BJ (cell line): ENCODE data around the gene FGF2. TPM values are rescaled to one million over a fixed set of nuclear protein-coding genes. Genes with fewer than 3 reads are reported as not detected.

Experiments used
- CTCF ChIA-PET: fragments of 350-600 bp; formaldehyde crosslinking; extraction: SDS; loops from one replicate; lab custom pipeline; 2021; ENCODE audit warnings: antibody characterized with exemption, inconsistent platforms; lab: Yijun Ruan, JAX
- POLR2A ChIA-PET: fragments of 300-600 bp; sonication (Branson Sonifier 250); formaldehyde crosslinking; extraction: SDS; loops from one replicate; lab custom pipeline; 2021; ENCODE audit warnings: antibody characterized with exemption; lab: Charles Lee
- DNase-seq: peaks from one replicate; pipeline ENCODE4 v3.0.0-alpha.2; 2011; ENCODE audit warnings: low read depth
- H3K27me3 ChIP-seq: 2 replicates; pipeline ENCODE4 v1.6.0; 2011; ENCODE audit warnings: low read length; ENCODE audit not compliant: control insufficient read depth, insufficient read depth
- H3K36me3 ChIP-seq: 2 replicates; pipeline ENCODE4 v1.5.1; 2011; ENCODE audit warnings: low read length; ENCODE audit not compliant: control insufficient read depth, insufficient read depth
- H3K4me3 ChIP-seq: 2 replicates; pipeline ENCODE4 v1.5.1; 2011; ENCODE audit warnings: low read depth, mild to moderate bottlenecking, control low read depth, low read length
- polyA plus RNA-seq: library from polyadenylated mRNA; depleted of rRNA; stranded (reverse); fragments of >200 nt; gene quantifications from 2 replicates; pipeline ENCODE4 v1.2.3, GENCODE V29; 2011
- TF ChIP-seq, protein P1 (sequence below): IDR thresholded peaks from 2 replicates; pipeline ENCODE4 v1.5.1; 2011; ENCODE audit warnings: low read depth, mild to moderate bottlenecking, control low read depth, inconsistent platforms, low read length, moderate library complexity; ENCODE audit not compliant: insufficient read depth

FGF2 gene
- polyA plus RNA-seq, 1 experiment = 72.7 TPM

DNA sequence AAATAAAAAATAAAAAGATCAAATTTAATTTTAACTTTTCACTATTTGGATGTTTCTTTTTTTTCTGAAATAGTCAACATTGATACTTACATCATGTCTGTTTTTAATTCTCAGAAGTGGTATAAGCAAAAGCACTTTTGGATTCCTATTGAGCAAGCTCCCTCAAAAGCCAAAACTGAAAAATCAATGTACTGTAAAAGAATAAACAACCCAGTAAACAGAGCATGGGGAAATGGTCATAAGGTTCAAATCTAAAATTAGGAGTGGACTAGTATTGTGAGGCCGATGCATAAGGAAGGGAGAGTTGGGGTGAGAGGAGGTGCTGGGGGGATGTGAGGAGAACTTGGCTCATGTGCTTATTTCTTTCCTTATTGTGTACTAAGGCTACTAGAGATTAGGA, 57.9 kb downstream of the FGF2 start:
- POLR2A ChIA-PET = no interaction called here
- Histone ChIP-seq H3K27me3 (no peaks in the 10 kb centered on the region), H3K36me3 (peaks cover 16% of the 10 kb centered on the region), H3K4me3 (no peak overlapping the region)
- TF ChIP-seq, protein P1, sequence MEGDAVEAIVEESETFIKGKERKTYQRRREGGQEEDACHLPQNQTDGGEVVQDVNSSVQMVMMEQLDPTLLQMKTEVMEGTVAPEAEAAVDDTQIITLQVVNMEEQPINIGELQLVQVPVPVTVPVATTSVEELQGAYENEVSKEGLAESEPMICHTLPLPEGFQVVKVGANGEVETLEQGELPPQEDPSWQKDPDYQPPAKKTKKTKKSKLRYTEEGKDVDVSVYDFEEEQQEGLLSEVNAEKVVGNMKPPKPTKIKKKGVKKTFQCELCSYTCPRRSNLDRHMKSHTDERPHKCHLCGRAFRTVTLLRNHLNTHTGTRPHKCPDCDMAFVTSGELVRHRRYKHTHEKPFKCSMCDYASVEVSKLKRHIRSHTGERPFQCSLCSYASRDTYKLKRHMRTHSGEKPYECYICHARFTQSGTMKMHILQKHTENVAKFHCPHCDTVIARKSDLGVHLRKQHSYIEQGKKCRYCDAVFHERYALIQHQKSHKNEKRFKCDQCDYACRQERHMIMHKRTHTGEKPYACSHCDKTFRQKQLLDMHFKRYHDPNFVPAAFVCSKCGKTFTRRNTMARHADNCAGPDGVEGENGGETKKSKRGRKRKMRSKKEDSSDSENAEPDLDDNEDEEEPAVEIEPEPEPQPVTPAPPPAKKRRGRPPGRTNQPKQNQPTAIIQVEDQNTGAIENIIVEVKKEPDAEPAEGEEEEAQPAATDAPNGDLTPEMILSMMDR = no peak
- DNase-seq = no peak
- CTCF ChIA-PET = interaction anchor here (1.1 kb wide), 1 partner anchor 30 kb away, joined by 3 read pairs; no protein-coding TSS in a partner anchor

DNA sequence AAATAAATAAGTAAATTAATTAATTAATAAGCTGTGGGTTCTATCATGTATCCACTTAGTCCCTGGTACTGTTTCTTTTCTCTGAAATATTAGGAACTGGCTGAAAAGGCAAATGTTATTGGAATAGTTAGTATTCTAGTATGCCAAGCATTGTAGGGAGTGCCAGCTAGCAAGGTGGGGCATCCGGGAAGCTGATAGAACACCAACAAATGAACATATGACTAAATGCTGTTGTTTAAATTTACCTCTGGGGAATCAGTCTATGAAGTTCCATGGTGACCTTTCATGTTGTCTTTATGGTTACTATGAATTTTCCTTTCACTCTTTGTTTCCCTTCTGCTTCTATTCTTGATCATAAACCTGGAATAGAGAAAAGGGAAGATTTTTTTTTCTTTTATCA, 63.1 kb downstream of the FGF2 start:
- CTCF ChIA-PET = no interaction called here
- TF ChIP-seq, protein P1 = no peak
- no peak for DNase-seq
- POLR2A ChIA-PET = no interaction called here
- no peak overlapping the region for H3K4me3 ChIP-seq
- no peaks in the 10 kb centered on the region for H3K27me3 ChIP-seq
- peaks cover 8% of the 10 kb centered on the region for H3K36me3 ChIP-seq

DNA sequence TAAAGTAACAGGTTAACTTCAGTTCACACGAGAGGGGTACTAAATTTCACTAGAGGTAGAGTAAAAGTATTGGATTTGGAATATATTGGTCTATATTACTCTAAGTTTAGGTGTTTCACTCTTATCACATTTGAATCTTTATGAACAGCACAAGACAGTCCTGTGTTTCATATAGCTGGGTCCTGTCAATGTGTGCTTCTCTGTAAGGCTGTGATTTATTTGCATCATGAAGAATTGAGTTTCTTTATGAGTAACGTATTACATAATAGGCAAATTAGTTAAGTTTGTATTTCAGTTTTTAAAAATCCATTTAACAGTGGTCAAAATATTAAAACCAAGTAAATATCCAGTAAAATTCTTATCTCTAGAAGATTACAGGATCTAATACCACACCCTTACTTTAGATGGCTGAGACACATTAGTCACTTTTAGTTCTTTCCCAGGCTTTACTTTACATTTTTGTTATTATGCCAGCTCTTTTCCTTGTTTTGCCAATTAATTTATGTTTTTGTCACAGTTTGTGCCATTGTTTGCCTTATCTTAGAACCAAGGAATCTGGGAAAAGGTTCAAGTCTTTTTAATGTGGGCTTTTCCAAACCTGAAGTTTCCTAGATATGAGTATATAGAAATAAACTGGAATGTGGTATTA, 63.6 kb downstream of the FGF2 start:
- Histone ChIP-seq H3K27me3 (no peaks in the 10 kb centered on the region), H3K36me3 (peaks cover 6% of the 10 kb centered on the region), H3K4me3 (no peak overlapping the region)
- ChIA-PET CTCF (no interaction called here), POLR2A (no interaction called here)
- TF ChIP-seq, protein P1 = no peak
- no peak for DNase-seq

DNA sequence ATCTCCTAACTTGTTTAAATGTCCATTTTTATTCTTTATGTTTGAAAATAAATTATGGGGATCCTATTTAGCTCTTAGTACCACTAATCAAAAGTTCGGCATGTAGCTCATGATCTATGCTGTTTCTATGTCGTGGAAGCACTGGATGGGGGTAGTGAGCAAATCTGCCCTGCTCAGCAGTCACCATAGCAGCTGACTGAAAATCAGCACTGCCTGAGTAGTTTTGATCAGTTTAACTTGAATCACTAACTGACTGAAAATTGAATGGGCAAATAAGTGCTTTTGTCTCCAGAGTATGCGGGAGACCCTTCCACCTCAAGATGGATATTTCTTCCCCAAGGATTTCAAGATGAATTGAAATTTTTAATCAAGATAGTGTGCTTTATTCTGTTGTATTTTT, 68.2 kb downstream of the FGF2 start:
- DNase-seq = no peak
- POLR2A ChIA-PET = no interaction called here
- CTCF ChIA-PET = no interaction called here
- H3K27me3 ChIP-seq = no peaks in the 10 kb centered on the region
- TF ChIP-seq, protein P1 = no peak
- H3K36me3 ChIP-seq = peaks cover 6% of the 10 kb centered on the region
- H3K4me3 ChIP-seq = no peak overlapping the region

DNA sequence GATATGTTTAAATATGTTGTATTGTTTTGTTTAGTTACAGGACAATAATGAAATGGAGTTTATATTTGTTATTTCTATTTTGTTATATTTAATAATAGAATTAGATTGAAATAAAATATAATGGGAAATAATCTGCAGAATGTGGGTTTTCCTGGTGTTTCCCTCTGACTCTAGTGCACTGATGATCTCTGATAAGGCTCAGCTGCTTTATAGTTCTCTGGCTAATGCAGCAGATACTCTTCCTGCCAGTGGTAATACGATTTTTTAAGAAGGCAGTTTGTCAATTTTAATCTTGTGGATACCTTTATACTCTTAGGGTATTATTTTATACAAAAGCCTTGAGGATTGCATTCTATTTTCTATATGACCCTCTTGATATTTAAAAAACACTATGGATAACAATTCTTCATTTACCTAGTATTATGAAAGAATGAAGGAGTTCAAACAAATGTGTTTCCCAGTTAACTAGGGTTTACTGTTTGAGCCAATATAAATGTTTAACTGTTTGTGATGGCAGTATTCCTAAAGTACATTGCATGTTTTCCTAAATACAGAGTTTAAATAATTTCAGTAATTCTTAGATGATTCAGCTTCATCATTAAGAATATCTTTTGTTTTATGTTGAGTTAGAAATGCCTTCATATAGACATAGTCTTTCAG, 68.8 kb downstream of the FGF2 start:
- Histone ChIP-seq H3K36me3 (peaks cover 6% of the 10 kb centered on the region), H3K27me3 (no peaks in the 10 kb centered on the region), H3K4me3 (no peak overlapping the region)
- CTCF ChIA-PET = interaction anchor here (0.6 to 4.5 kb wide), 3 partner anchors 15 to 138 kb away, joined by 4 to 15 read pairs (median 9); no protein-coding TSS in a partner anchor
- POLR2A ChIA-PET = no interaction called here
- TF ChIP-seq, protein P1 = no peak
- DNase-seq = no peak
